Uterus (tissue), 4 donors: Measurements from ENCODE around the gene ALOX15B. TPM values are rescaled to one million over a fixed set of nuclear protein-coding genes. Genes with fewer than 3 reads are reported as not detected.

Experiments
- DNase-seq, 2 donors: peaks; one replicate each; pipeline ENCODE4 v3.0.0-alpha.2; 2019 to 2020
- H3K27ac ChIP-seq, 2 donors: fragments of 200-600 bp; sonication (generic); 1 replicate in 1 of 2; 2 replicates in 1 of 2; pipeline ENCODE4 v1.5.1; 2016 to 2018
- H3K27me3 ChIP-seq, 2 donors: fragments of 200-600 bp; sonication (generic); one replicate each; pipeline ENCODE4 v1.5.1; 2018 to 2019; ENCODE audit warnings: control low read depth in 1 of 2
- H3K36me3 ChIP-seq, 2 donors: fragments of 200-600 bp; sonication (generic); one replicate each; pipeline ENCODE4 v1.5.1; 2019; ENCODE audit warnings: control low read depth in 1 of 2
- H3K4me1 ChIP-seq, 2 donors: fragments of 200-600 bp; sonication (generic); one replicate each; pipeline ENCODE4 v1.5.1; 2018 to 2019; ENCODE audit warnings: control low read depth in 1 of 2
- H3K4me3 ChIP-seq, 2 donors: fragments of 200-600 bp; sonication (generic); 1 replicate in 1 of 2; 2 replicates in 1 of 2; pipeline ENCODE4 v1.5.1; 2018 to 2019; ENCODE audit warnings: mild to moderate bottlenecking in 1 of 2
- H3K9me3 ChIP-seq, 2 donors: fragments of 200-600 bp; sonication (generic); one replicate each; pipeline ENCODE4 v1.5.1; 2019; ENCODE audit warnings: control low read depth in 1 of 2
- CTCF ChIP-seq, 4 experiments: fragments of 200-600 bp in 2 of 4; fragments of 450-650 bp in 2 of 4; sonication (generic) in 2 of 4; IDR thresholded peaks; one replicate each; pipeline ENCODE4 v1.5.1; 2016 to 2019; ENCODE audit warnings: antibody characterized with exemption in 4 of 4, mild to moderate bottlenecking in 2 of 4, moderate library complexity in 1 of 4
- POLR2A ChIP-seq, 2 donors: fragments of 450-650 bp; IDR thresholded peaks; one replicate each; pipeline ENCODE4 v1.6.1; 2016; ENCODE audit warnings: antibody characterized with exemption in 2 of 2, mild to moderate bottlenecking in 1 of 2, moderate library complexity in 1 of 2
- intact Hi-C: fragments of 100-400 bp; cut with DNase I; formaldehyde crosslinking; loops from one replicate; pipeline ENCODE4 v1.15.1; 2023; ENCODE audit warnings: low total_unique reads
- total RNA-seq, 4 donors: library from RNA; depleted of rRNA in 3 of 4; stranded (reverse); fragments of >200 nt in 3 of 4; gene quantifications; one replicate each; pipeline versions ENCODE4 v1.1.0 to v1.2.4, GENCODE V29; 2014 to 2023
- donor health status: DM: yes; HTN: yes; CAD: no.

The ALOX15B gene
- total RNA-seq, 4 donors from 2014 or later = 0.14 to 1.5 (median 0.24) TPM; not detected in 1

- no peak overlapping the region for H3K4me3 ChIP-seq
- no peak for TF ChIP-seq POLR2A (IDR thresholded peaks at IDR 0.05)
- DNase-seq = no peak
- no peaks in the 10 kb centered on the region for H3K4me1 ChIP-seq
- no peaks in the 10 kb centered on the region for H3K9me3 ChIP-seq
- H3K36me3 ChIP-seq = no peaks in the 10 kb centered on the region
- intact Hi-C loops = no loop called here
- H3K27ac ChIP-seq = no peak overlapping the region
- H3K27me3 ChIP-seq = peaks cover 9 to 48% of the 10 kb centered on the region in 2 donors
These were observed 23.6 kb downstream of the ALOX15B start for GRCh38 chr17:8062435-8062806.

- no peak for DNase-seq
- intact Hi-C loops = no loop called here
- no peaks in the 10 kb centered on the region for H3K36me3 ChIP-seq
- no peaks in the 10 kb centered on the region for H3K9me3 ChIP-seq
- no peak overlapping the region for H3K27ac ChIP-seq
- no peaks in the 10 kb centered on the region for H3K4me1 ChIP-seq
- TF ChIP-seq POLR2A (IDR thresholded peaks at IDR 0.05) (no peak), CTCF (IDR thresholded peaks at IDR 0.05) (no peak)
- no peak overlapping the region for H3K4me3 ChIP-seq
- H3K27me3 ChIP-seq = peaks cover 9 to 48% of the 10 kb centered on the region in 2 donors
These were observed 24.1 kb downstream of the ALOX15B start for GRCh38 chr17:8062807-8063483.

- no peak for TF ChIP-seq CTCF (IDR thresholded peaks at IDR 0.05)
- TF ChIP-seq POLR2A (IDR thresholded peaks at IDR 0.05) = no peak
- Histone ChIP-seq H3K27me3 (peaks cover 9 to 43% of the 10 kb centered on the region in 2 donors), H3K4me3 (no peak overlapping the region), H3K9me3 (no peaks in the 10 kb centered on the region), H3K4me1 (no peaks in the 10 kb centered on the region), H3K27ac (no peak overlapping the region), H3K36me3 (no peaks in the 10 kb centered on the region)
- intact Hi-C loops = no loop called here
- DNase-seq = no peak
These were observed 25.1 kb downstream of the ALOX15B start for GRCh38 chr17:8063761-8064534.

- DNase-seq = no peak
- intact Hi-C loops = no loop called here
- H3K27ac ChIP-seq = no peak overlapping the region
- peaks cover 9 to 37% of the 10 kb centered on the region in 2 donors for H3K27me3 ChIP-seq
- H3K4me1 ChIP-seq = no peaks in the 10 kb centered on the region
- H3K9me3 ChIP-seq = no peaks in the 10 kb centered on the region
- no peaks in the 10 kb centered on the region for H3K36me3 ChIP-seq
- H3K4me3 ChIP-seq = no peak overlapping the region
- no peak for TF ChIP-seq POLR2A (IDR thresholded peaks at IDR 0.05)
These were observed 25.7 kb downstream of the ALOX15B start for GRCh38 chr17:8064561-8065019.

- DNase-seq = no peak
These were observed 28.2 kb downstream of the ALOX15B start for GRCh38 chr17:8066841-8067775.

More at GRCh38 chr17:8066841-8067775, 28.2 kb downstream of the ALOX15B start:
- H3K27me3 ChIP-seq = peaks cover 9 to 20% of the 10 kb centered on the region in 2 donors
- no peak for TF ChIP-seq POLR2A (IDR thresholded peaks at IDR 0.05)
- no peak for TF ChIP-seq CTCF (IDR thresholded peaks at IDR 0.05)
- no peak overlapping the region for H3K27ac ChIP-seq
- no peaks in the 10 kb centered on the region for H3K9me3 ChIP-seq
- H3K4me3 ChIP-seq = no peak overlapping the region
- H3K36me3 ChIP-seq = no peaks in the 10 kb centered on the region
- intact Hi-C loops = no loop called here
- no peaks in the 10 kb centered on the region for H3K4me1 ChIP-seq
